SU-DHL-6 (cell line): ENCODE data around the gene NAA35.

Experiments
- EZH2phosphoT487 ChIP-seq: fragments of 200-600 bp; sonication (generic), shearing (Covaris generic); conservative IDR thresholded peaks from 2 replicates; pipeline ENCODE4 v1.6.1; 2018; ENCODE audit warnings: mild to moderate bottlenecking, antibody characterized with exemption, low read length, moderate library complexity, mixed read lengths
- TF ChIP-seq, protein P1 (sequence below): fragments of 200-600 bp; sonication (generic); IDR thresholded peaks from one replicate; pipeline ENCODE4 v1.5.1; 2017; ENCODE audit warnings: antibody characterized with exemption, mild to moderate bottlenecking, low read length, moderate library complexity; ENCODE audit not compliant: insufficient read depth, poor library complexity, severe bottlenecking

DNA sequence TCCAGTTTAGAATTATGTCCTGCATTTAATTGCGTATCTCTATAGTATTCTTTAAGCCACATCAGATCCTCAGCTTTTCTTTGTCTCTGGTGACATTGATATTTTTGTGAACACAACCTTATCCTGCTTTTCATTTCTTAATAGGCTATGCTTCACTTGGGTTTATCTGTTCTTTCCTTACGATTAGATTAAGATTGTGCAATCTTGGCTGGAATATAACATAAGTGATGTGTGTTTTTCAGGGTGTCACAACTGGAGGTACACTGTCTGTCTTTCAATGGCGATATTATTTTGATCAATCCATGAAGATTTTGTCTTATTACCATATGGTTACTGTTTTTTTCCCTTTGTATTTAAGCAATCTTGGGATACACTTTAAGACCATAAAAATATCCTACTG lies 23.6 kb downstream of the NAA35 start:
- TF ChIP-seq, protein P1, sequence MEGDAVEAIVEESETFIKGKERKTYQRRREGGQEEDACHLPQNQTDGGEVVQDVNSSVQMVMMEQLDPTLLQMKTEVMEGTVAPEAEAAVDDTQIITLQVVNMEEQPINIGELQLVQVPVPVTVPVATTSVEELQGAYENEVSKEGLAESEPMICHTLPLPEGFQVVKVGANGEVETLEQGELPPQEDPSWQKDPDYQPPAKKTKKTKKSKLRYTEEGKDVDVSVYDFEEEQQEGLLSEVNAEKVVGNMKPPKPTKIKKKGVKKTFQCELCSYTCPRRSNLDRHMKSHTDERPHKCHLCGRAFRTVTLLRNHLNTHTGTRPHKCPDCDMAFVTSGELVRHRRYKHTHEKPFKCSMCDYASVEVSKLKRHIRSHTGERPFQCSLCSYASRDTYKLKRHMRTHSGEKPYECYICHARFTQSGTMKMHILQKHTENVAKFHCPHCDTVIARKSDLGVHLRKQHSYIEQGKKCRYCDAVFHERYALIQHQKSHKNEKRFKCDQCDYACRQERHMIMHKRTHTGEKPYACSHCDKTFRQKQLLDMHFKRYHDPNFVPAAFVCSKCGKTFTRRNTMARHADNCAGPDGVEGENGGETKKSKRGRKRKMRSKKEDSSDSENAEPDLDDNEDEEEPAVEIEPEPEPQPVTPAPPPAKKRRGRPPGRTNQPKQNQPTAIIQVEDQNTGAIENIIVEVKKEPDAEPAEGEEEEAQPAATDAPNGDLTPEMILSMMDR = no peak
- TF ChIP-seq EZH2phosphoT487 = no peak
